Stimulated activated CD8-positive, alpha-beta memory T cell treated with anti-CD3 and anti-CD28 coated beads, Interleukin-7, amount 100 ng/mL, for 24 hours (primary cell): ENCODE measurements around the gene MOK.
"Not testable (repeated sequence)": the region's sequence is repeated elsewhere in the genome, so short reads cannot be mapped to it uniquely, and the experiment has no call there.

Experiments used
- DNase-seq: peaks from one replicate; pipeline ENCODE4 v3.0.0-alpha.2; 2020; ENCODE audit warnings: low read depth

Gene MOK

DNA sequence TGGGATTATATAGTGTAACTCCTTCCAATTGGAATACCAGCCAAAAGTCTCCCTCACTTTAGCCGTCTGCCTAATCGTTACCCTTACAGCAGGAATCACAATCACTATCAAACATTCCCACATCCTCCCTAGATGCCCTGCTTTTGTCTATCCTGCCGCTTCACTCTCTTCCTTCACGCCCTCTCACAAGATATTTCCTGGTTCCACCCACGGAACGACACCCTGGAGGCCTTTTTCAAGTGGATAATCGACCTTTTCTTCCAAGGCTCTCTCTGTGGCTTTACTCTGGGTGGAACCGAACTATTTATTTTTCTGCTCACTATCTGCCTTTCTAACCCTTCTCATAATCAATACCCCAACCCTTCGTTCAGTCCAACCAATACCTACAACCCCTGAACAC, 58.9 kb downstream of the MOK start:
- DNase-seq, result no peak

DNA sequence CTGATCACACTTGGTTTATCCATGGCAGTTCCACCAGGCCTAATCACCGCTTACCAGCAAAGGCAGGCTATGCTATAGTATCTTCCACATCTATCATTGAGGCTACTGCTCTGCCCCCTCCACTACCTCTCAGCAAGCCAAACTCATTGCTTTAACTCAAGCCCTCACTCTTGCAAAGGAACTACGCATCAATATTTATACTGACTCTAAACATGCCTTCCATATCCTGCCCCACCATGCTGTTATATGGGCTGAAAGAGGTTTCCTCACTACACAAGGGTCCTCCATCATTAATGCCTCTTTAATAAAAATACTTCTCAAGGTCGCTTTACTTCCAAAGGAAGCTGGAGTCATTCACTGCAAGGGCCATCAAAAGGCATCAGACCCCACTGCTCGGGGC, 61.2 kb downstream of the MOK start:
- not testable (repeated sequence) for DNase-seq

DNA sequence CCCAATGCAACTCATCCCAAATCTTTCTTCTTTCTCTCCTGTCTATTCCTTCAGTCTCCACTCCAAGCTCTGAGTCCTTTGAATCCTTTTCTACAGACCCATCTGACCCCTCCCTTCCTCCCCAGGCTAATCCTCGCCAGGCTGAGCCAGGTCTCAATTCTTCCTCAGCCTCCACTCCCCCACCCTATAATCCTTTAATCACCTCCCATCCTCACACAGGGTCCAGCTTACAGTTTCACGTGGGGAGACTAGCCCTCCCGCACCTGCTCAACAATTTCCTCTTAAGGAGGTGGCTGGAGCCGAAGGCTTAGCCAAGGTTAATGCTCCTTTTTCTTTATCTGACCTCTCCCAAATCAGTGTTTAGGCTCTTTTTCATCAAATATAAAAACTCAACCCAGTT, 63.8 kb downstream of the MOK start:
- no peak for DNase-seq

- DNase-seq, result not testable (repeated sequence)
Measured at GRCh38 chr14:102240481-102240880, 64.5 kb downstream of the MOK start.

GRCh38 chr14:102239231-102239630, 65.7 kb downstream of the MOK start:
- no peak for DNase-seq

- no peak for DNase-seq
Measured at GRCh38 chr14:102238766-102239165, 66.2 kb downstream of the MOK start.

DNA sequence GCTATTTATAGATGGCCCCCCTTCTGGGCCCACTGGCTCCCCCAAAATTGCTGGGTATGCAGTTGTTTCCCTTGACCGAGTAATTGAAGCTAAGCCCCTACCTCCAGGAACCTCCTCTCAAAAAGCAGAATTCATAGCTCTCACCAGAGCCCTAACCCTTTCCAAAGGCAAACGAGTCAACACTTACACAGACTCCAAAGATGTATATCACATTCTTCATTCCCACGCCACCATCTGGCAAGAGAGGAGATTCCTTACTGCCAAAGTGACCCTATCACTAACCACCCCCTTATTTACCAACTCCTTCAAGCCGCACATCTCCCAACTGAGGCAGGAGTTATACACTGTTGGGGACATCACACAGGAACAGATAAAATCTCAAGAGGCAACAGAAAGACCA, 66.8 kb downstream of the MOK start:
- DNase-seq, result no peak

DNA sequence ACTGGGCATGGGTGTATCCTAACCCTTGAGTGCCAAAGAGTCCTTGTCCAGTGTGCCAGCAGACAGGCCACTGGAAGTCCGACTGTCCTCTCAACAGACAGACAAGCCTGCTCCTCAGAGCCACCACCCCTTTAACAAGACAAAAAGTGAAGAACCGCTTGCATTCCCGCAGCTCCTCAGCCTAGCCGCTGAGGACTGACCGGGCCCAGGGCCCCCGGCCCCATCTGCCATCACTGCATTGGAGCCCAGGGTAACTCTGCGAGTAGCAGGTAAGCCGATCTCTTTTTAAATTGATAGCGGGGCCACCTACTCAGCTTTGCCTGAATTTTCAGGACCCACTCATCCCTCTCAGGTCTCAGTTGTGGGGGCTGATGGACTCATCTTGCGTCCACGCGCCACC, 68.9 kb downstream of the MOK start:
- no peak for DNase-seq

DNA sequence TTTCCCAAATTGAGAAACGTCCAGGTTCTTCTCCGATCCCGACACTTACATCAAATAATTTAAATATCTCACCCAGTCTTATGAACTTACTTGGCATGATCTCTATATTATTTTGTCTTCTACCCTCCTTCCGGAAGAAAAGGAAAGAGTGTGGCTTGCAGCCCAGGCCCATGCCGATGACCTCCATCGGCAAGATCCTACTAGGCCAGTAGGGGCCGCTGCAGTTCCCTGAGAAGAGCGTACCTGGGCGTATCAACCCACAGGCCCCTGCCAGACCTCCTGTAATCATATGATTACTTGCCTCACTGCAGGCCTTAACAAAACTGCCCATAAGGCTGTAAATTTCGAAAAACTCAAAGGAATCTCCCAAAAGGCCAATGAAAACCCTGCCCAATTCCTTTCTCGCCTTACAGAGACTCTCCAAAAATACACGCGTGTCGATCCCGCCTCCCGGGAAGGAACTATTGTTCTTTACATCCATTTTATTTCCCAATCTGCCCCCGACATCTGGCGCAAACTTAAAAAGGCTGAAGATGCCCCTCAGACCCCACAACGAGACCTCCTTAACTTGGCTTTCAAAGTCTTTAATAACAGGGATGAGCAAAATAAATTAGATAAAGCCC, 69.6 kb downstream of the MOK start:
- DNase-seq, result peak; percentile 63

GRCh38 chr14:102234331-102235264, 70.4 kb downstream of the MOK start:
- DNase-seq, result no peak

- DNase-seq, result no peak
Measured at GRCh38 chr14:102233081-102233480, 71.9 kb downstream of the MOK start.

DNA sequence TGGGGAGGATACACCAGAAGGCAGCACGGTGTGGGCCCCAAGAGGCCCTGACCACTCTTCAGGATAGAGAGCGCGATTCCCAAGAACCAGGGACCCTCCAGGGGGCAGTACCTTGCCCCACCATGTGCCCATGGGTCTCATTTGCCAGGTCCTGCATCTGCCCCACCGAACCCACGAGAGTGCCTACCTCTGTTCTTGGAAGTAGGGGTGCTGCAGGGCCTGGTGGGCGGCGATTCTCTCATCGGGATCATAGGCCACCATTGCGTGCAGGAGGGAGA, 72.7 kb downstream of the MOK start:
- no peak for DNase-seq

GRCh38 chr14:102231476-102232347, 73.3 kb downstream of the MOK start:
- DNase-seq, result no peak

GRCh38 chr14:102230481-102231210, 74.3 kb downstream of the MOK start:
- no peak for DNase-seq

DNA sequence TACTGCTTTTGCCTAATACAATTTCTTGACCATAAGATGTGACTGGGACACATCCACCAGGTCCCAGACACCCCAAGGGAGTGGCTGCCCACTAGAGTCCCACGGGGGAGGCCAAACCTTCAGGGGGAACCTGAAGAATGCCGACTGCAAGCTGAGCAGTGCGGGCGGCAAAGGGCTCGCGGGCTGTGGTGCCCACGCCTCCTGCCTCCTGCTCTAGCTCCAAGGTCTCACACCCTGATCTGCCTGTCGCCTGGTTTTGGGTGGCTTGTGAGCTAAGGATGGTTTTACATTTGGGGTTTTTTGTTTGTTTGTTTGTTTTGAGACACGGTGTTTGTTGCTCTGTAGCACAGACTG, 75.2 kb downstream of the MOK start:
- no peak for DNase-seq

DNA sequence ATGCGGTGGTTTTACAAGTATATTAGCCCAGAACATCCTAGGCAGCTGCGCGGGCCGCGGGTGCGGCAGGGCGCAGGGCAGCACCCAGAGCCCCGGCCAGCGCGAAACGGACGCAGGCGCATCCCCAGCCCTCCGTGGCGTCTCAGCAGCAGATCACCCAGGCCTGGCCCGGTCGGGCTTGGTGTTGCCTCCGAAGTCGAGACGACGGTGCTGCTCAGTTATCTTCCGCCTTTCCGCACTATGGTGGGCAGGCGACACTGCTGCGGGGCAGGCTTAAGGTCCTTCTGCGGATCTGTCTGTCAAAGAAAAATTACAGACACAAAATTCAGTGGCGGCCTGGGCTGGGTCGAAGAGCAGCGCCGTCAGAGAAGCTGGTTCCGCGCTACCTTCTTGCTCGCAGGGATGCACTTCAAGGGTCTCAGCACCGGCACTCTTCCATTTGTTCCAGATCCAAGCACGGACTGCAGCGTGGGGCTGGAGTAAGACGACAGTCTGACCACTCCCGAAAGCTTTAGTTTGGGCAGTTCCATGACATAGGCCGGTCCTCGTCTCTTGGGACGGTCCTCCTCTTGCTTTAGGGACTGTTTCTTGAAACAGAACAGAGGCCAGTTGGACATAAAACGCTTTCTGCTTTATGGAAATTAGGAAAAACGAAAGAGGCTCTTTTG, 75.8 kb downstream of the MOK start:
- DNase-seq, result no peak

GRCh38 chr14:102227184-102227964, 77.6 kb downstream of the MOK start:
- no peak for DNase-seq

DNA sequence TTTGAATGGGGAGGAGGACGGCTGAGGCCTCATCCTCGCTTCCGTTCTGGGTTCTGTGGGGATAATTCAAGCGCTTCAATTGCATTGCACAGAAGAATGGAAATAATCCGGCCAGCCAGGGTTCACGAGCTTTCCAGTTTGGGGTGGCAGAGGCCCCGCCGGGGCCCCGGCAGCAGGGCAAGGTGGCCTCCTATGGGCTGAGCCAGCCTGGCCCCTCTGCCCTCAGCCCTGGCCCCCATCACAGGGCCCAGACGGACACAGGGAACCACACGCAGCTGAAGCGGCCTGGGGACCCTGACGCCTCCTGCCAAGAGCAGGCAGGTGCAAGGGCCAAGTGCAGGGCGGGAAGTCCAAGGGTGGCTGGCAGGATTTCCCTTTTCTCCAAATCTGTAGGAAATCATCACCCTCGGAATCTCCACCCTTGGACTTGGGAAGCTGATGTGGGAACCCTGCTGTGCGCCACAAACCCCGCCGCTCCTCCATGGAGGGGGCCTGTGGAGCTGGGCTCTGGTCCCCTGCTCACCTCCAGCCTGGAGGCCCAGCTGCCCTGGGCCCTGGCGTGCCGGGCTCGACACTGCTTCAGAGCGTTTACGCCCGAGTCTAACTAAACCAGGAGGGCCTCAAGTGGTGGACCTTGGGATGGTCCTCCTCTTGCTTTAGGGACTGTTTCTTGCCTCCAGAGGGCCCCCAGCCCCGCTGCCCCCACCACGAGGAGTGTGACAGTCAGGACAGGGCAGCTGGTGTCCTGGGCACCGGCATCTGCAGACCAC, 78.4 kb downstream of the MOK start:
- DNase-seq, result no peak

- no peak for DNase-seq
Measured at GRCh38 chr14:102225936-102226335, 79.0 kb downstream of the MOK start.

- no peak for DNase-seq
Measured at GRCh38 chr14:102225386-102225785, 79.6 kb downstream of the MOK start.
